Tibial artery (tissue), 4 donors: Measurements from ENCODE around the gene BCKDK.

Source experiments
- DNase-seq, 2 donors: peaks; one replicate each; pipeline ENCODE4 v3.0.0-alpha.2; 2019
- H3K27ac ChIP-seq, 2 donors: fragments of 200-600 bp; sonication (generic) in 1 of 2; 1 replicate in 1 of 2; 2 replicates in 1 of 2; pipeline ENCODE4 v1.5.1; 2018 to 2019; ENCODE audit warnings: mild to moderate bottlenecking in 1 of 2
- H3K27me3 ChIP-seq, 2 donors: fragments of 200-600 bp; sonication (generic) in 1 of 2; one replicate each; pipeline versions ENCODE4 v1.5.1 to v1.6.0; 2016 to 2019
- H3K36me3 ChIP-seq, 3 donors: fragments of 200-600 bp; sonication (generic) in 2 of 3; one replicate each; pipeline ENCODE4 v1.5.1; 2016 to 2019; ENCODE audit warnings: mild to moderate bottlenecking in 2 of 3
- H3K4me1 ChIP-seq, 4 donors: fragments of 200-600 bp; sonication (generic) in 2 of 4; 1 replicate in 3 of 4; 2 replicates in 1 of 4; pipeline ENCODE4 v1.5.1; 2016 to 2019
- H3K4me3 ChIP-seq, 2 donors: fragments of 200-600 bp; sonication (generic) in 1 of 2; 1 replicate in 1 of 2; 2 replicates in 1 of 2; pipeline ENCODE4 v1.5.1; 2018 to 2019; ENCODE audit warnings: mild to moderate bottlenecking in 2 of 2
- H3K9me3 ChIP-seq, 3 donors: fragments of 200-600 bp; sonication (generic) in 1 of 3; one replicate each; pipeline ENCODE4 v1.5.1; 2016 to 2019
- CTCF ChIP-seq, 2 experiments: fragments of 200-600 bp in 1 of 2; fragments of 450-650 bp in 1 of 2; IDR thresholded peaks; one replicate each; pipeline ENCODE4 v1.5.1; 2017 to 2019; ENCODE audit warnings: antibody characterized with exemption in 2 of 2, mild to moderate bottlenecking in 1 of 2, moderate library complexity in 1 of 2
- intact Hi-C: fragments of 100-400 bp; cut with DNase I; formaldehyde crosslinking; loops from one replicate; pipeline ENCODE4 v1.15.0; 2023; ENCODE audit warnings: low total_unique reads

BCKDK gene

GRCh38 chr16:31064882-31065461, 43.2 kb upstream of the BCKDK start:
- Histone ChIP-seq H3K4me1 (peaks cover 0 to 11% (median 10%) of the 10 kb centered on the region in 4 donors), H3K36me3 (peaks cover 16 to 39% (median 23%) of the 10 kb centered on the region in 3 donors), H3K9me3 (no peaks in the 10 kb centered on the region), H3K4me3 (no peak overlapping the region), H3K27ac (peak overlapping the region; percentile 14 to 37), H3K27me3 (no peaks in the 10 kb centered on the region)
- peak in 1 of 2 donors; percentile 65 for DNase-seq
- no peak for TF ChIP-seq CTCF (IDR thresholded peaks at IDR 0.05)
- intact Hi-C loops = no loop called here

- Histone ChIP-seq H3K27ac (no peak overlapping the region), H3K9me3 (no peaks in the 10 kb centered on the region), H3K4me3 (no peak overlapping the region), H3K27me3 (no peaks in the 10 kb centered on the region), H3K4me1 (peaks cover 0 to 22% (median 16%) of the 10 kb centered on the region in 4 donors), H3K36me3 (peaks cover under 1 to 16% (median 7%) of the 10 kb centered on the region in 3 donors)
- intact Hi-C loops = no loop called here
- no peak for TF ChIP-seq CTCF (IDR thresholded peaks at IDR 0.05)
- DNase-seq = no peak
Observed at GRCh38 chr16:31067342-31067741, 40.8 kb upstream of the BCKDK start.

DNA sequence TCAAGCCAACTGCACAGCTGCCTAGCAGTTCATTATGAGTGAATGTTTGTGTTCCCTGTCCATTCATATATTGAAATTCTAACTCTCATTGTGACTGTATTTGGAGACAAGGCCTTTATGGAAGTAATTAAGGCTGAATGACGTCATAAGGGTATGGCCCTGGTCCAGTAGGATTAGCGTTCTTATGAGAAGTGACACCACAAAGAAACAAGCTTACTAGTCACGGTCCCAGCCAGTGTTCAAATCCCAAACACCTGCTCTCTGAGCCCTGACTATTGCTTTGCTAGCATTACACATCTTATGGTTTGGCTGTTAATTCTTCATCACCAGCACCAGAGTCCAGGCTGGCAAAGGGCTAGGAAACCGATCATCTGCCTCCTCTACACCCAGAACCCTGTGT, 36.3 kb upstream of the BCKDK start:
- peaks cover under 1 to 8% (median 8%) of the 10 kb centered on the region in 3 donors for H3K36me3 ChIP-seq
- intact Hi-C loops = loop anchor here (5.0 to 10.0 kb wide), 2 partner anchors 85 to 373 kb away; partner anchors contain the start of genes HSD3B7 and ZNF843
- peaks cover 0 to 32% (median 23%) of the 10 kb centered on the region in 4 donors for H3K4me1 ChIP-seq
- peak overlapping the region in 1 of 2 donors; percentile 95 for H3K27ac ChIP-seq
- no peak for TF ChIP-seq CTCF (IDR thresholded peaks at IDR 0.05)
- no peak for DNase-seq
- H3K9me3 ChIP-seq = no peaks in the 10 kb centered on the region
- H3K4me3 ChIP-seq = no peak overlapping the region
- no peaks in the 10 kb centered on the region for H3K27me3 ChIP-seq

DNA sequence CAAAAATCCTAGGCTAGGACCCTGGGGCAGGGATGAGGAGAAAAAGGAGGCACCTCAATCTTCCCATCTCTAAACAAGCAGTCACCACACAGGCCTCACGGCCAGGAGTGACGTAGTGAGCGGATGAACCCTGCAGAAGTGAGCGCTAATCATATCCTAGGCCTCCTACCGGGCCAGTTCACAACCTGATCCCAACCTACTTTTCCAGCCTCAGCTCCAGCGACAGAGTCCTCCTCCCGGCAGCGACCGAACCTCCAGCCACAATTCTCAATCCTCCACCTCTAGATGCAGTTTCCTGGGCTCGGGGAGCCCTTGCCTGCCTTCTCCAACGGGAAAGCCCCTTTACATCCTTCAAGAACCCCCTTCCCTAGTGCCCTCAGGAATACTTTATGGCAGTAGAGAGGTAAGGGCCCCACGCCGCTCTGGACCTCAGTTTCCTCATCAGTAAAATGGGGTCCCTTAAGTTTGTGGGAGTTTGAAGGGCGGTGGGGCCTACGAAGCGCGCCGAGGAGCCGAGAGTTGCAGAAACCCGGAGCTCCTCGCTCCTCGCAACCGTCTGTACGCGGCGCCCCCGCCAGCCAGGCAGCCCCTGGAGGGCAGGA, 35.5 kb upstream of the BCKDK start:
- H3K27ac ChIP-seq = peak overlapping the region; percentile 89 to 95
- H3K36me3 ChIP-seq = peaks cover 8 to 16% (median 16%) of the 10 kb centered on the region in 3 donors
- no peaks in the 10 kb centered on the region for H3K9me3 ChIP-seq
- no peaks in the 10 kb centered on the region for H3K27me3 ChIP-seq
- peak overlapping the region; percentile 90 to 91 for H3K4me3 ChIP-seq
- no peak for TF ChIP-seq CTCF (IDR thresholded peaks at IDR 0.05)
- intact Hi-C loops = loop anchor here (5.0 to 10.0 kb wide), 2 partner anchors 85 to 372 kb away; partner anchors contain the start of genes HSD3B7 and ZNF843
- H3K4me1 ChIP-seq = peaks cover 0 to 32% (median 23%) of the 10 kb centered on the region in 4 donors
- no peak for DNase-seq

GRCh38 chr16:31073142-31073969, 34.8 kb upstream of the BCKDK start:
- peak; percentile 91 to 94 for DNase-seq
- H3K27me3 ChIP-seq = no peaks in the 10 kb centered on the region
- peaks cover 0 to 32% (median 23%) of the 10 kb centered on the region in 4 donors for H3K4me1 ChIP-seq
- intact Hi-C loops = loop anchor here (5.0 to 10.0 kb wide), 2 partner anchors 86 to 371 kb away; partner anchors contain the start of genes HSD3B7 and ZNF843
- peak overlapping the region; percentile 89 to 95 for H3K27ac ChIP-seq
- H3K36me3 ChIP-seq = peaks cover 15 to 23% (median 23%) of the 10 kb centered on the region in 3 donors
- TF ChIP-seq CTCF (IDR thresholded peaks at IDR 0.05) = no peak
- peak overlapping the region; percentile 90 to 91 for H3K4me3 ChIP-seq
- no peaks in the 10 kb centered on the region for H3K9me3 ChIP-seq
